NCI-H2171 (cell line): ENCODE results near the gene KCNAB1.

Experiments used
- DNase-seq: peaks from one replicate; lab custom pipeline; 2025; lab: John Stamatoyannopoulos, UW

The KCNAB1 gene

DNA sequence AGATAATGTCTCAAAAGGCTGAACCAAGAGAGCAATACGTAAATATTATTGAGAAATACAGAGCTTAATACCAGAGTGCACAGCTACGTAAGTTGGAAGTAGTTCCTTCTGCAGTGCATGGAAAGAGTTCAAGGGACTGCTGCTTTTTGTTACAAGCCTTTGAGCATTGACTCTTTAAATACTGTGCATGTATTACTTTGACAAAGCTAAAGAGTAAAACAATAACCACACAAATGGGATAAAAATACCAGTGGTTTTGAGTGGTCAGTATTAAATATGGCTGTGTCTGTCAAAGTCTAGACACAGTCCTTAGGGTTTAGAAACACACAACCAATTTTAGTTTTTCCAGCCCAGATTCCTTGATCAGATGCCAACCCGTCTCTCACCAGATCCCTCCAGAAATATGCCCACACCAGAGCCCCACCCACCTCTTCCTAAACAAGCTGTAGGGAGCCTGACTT lies 372.5 kb downstream of the KCNAB1 start:
- DNase-seq, result no peak

DNA sequence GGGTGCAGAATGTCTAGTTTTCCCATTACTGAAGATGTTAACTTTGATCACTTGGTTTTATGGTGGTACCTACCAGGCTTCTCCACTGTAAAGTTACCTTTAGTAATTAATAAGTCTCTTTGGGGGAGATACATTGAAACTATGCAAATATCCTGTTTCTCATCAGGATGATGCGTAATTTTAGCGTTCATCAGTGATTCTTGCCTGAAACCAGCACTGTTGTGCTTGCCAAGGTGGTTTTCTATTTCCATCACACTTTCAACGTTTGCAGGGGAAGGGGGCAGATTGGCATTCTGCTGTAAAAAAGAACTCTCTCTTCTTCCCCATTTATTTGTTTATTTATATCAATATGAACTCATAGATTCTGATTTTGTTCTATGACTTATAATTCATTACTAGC lies 373.5 kb downstream of the KCNAB1 start:
- no peak for DNase-seq

DNA sequence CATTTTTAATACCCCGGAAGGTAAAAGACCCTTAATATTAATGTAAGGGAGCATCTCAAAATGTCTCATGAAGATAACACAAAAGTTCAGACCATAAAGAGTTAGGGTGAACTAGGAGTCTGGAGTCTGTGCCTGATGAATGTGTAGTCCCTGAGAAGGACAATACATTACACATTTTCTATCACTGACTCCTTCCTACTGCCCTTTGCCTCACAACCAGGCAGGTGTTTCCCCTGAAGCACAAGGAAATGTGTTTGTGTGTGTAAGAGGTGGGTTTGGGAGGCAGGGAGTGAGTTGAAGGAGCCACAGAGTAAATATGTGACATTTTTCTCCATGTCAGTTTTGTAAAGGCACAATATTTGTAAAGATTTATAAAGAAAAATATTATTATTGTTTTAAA lies 375.4 kb downstream of the KCNAB1 start:
- no peak for DNase-seq

DNA sequence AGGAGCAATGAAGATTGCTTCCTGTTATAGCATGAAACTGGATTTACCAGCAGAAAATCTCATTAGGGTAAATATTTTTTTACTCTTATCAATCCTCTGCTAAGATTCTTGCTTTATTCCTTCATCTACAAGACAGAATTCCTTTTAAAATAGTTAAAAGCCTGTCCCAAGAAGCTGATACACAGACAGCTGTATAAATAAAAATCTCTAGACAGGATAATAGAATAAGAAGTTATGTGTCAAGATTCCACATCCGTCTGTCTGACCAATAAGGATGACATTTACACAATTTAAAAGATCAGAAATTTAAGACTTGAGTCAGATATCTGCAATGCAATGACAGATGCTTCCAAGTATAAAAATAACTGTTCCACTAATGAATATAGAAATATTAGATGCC lies 376.9 kb downstream of the KCNAB1 start:
- no peak for DNase-seq

DNA sequence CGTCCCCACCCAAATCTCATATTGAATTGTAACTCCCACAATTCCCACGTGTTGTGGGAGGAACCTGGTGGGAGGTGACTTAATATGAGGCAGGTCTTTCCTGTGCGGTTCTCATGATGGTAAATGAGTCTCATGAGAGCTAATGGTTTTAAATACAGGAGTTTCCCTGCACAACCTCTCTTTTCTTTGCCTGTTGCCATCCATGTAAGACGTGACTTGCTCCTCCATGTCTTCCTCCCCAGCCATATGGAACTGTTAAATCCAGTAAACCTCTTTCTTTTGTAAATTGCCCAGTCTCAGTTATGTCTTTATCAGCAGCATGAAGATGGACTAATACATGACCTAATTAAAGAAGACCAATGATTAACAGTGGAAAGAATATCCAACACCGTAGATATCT lies 377.9 kb downstream of the KCNAB1 start:
- no peak for DNase-seq

DNA sequence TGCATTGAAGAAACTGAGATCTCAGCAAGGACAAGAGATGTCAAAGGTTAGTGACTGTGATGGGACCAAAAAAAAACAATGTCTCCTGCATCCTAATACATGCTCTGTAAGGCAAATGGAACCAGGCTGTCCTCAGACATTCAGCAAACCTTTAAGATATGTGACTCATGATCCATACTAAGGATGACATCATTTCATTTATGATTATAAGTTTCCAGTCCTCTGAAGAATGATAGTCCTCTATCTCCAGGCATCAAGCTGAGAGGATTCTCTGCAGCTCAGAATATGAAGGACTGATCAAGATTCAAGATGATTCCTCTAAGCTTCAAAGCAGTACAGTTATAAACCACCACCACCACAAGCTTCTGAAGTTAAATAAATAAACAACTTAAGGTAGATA lies 386.9 kb downstream of the KCNAB1 start:
- DNase-seq, result no peak

DNA sequence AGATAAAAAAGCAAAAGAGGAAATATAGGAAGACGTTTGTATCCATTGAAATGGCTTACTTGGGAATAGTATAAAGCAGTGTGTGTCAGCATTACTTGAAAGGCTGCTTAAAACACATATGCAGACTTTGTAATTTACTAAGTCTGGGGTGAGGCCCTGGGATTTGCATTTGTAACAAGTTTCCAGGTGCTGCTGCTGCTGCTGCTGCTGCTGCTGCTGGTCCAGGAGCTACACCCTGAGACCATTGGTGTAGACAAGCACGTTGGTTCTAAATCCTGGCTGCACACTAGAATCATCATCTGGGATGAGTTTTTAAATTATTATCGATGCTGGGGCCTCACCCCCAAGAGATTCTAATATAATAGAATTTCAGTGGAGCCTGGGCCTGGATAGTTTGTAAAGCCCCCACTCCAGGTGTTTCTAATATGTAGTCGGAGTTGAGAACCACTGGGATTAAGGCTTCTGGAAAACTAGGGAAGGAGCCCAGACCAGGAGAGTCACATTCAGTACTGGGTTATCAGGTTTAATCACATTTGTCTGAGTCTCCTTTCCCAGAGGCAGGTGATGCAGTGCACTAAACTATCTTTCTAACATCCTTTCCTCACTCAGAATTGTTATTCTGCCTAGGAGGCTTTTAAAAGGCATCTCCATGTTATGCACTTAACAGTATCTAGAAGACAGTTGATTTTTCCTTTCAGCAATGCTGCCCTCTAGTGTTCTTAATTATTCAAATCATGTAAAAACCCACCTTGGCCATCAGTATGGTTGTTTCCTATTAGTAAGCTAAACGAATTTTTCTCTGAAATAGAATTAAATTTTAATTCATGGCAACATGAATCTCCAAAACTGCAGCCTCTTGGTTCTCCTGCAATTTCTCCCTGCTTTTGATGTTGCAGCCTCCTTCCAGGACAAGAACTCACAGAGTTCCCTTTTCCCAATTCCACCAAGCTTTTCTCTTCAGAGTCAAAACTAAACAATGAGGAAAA lies 389.1 kb downstream of the KCNAB1 start:
- peak; percentile 24 for DNase-seq

DNA sequence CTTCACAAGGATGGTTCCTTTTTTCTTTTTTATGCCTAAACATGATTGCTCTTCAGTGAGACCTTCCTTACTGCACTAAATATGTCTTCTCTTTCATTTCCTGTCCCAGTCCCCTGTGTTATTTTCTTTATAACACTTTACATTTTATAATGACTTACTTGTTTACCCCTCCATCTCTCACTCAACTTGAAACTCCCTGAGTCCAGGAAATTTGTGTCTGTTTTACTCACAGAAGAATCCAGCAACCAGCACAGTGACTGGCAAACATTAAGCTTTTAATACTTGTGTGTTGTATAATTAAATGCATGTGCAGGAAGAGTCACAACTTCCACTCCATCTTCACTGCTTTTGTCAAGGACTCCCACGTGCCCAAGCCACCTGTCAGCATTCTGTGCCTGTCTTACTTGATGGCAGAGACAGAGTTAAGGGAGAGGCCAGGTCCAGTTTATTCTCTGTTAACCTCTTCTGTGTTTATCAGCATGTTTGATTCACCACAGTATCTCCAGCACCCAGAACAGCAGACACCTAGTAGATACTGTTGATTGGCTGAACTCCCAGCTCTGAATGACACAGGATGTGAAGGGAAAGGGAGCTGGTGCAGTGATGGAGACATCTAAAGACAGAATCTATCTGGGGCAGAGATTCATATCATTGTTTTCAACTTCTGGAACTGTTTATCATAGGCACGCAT lies 391.8 kb downstream of the KCNAB1 start:
- no peak for DNase-seq

DNA sequence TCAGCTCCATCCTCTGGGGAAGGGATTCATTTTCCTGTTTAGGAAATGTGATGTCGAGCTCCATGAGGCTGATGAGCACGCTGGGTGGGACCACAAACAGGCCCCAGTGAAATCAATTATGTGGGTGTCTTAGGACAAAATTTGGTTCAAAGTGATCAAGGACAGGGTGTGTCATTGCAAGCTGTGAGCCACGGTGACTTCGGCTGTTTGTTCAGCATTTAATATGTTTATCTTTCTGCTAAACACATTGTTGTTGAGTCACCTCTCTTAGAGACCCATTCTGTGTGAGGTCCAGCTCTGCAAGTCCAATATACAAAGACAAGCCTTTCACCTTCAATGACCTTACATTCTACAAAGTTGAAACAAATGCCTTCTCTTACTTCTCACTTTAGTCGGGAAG lies 393.2 kb downstream of the KCNAB1 start:
- no peak for DNase-seq

DNA sequence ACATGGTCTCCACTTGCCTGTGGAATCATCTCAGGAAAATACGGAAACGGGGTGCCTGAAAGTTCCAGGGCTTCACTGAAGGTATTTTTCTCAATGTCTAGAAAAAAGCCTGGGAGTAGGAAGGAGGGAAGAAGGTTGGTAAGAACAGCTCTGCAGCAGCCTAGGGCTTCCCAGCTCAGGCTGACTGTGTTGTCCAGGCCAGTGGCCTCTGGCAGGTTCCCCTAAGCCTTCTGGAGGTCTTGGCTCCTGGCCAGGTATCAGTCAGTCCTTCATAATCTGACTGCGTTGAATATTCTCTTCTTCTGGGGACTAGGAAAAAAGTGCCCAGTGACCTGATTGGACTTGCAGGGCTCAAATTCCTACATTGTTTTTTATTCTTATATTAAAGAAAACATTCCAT lies 395.9 kb downstream of the KCNAB1 start:
- no peak for DNase-seq

DNA sequence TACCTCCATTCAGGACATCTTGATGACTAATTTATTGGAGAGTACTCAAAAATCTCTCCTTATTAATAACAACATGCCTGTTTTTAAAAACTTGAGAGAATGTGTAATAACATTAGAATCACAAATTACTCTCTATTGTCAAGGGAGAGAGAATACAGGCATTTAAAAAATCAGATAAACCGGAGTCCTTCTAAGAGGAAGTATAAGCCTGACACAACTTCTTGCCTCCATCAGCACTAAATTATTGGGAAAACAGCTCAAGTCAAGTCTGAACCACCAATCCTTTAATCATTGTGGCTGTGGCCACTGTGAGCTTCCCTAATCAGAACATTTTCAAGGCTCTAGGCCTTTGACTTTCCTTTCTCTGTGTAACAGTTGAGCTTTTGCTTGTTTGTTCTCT lies 396.6 kb downstream of the KCNAB1 start:
- no peak for DNase-seq

DNA sequence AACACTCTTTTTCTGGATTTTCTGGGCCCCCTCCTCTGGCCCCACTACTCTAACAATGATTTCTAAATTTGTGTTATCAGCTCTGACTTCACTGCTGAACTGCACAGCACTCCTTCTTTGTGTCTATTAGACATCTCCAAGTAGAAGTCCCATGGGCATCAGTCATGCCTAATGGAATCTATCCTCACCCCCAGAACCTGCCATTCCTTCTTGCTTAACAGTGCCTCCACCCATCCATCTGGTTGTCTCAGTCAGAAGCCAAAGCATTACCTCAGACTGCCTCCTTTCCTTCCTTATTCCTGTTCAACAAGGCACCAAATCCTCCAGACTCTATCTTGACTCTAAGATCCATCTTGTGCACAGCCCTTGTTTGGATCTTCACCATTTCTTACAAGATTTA lies 398.3 kb downstream of the KCNAB1 start:
- DNase-seq, result peak; percentile 14

DNA sequence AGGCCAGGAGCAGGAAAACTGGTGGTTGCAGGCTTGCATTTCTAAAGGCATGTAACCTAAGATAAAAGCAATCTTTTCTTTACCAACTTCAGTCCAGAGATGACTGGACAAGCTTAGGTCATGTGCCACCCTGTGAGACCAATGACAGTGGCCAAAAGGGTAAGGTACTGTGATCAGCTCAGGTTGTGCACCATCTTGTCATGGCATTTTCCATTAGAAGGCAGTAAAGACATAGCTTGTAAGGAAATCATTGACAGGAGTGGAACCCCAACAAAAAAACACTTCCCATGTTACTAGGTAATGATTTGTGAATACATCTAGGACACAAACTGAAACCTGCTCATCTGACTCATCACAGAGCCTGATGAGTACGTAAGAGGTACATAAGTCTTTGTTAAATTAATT lies 399.4 kb downstream of the KCNAB1 start:
- DNase-seq, result no peak

DNA sequence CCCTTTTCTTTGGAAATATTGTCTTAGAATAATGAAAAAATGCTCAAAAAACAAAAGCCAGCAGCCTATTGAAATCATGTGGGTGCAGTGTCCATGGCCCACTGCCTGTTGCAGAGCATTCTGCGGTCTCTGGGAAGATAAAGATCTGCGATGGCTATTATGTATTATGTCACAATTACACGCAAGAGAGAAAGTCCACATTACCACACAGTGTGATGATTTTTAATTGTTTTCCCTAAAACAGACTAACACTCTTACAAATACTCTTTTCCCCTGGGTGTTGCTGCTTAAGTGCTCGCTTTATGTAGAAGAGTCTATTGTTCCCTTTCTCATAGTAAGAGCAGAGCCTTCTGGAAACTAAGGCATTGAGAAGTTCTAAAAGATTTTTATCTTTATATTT lies 402.3 kb downstream of the KCNAB1 start:
- no peak for DNase-seq

DNA sequence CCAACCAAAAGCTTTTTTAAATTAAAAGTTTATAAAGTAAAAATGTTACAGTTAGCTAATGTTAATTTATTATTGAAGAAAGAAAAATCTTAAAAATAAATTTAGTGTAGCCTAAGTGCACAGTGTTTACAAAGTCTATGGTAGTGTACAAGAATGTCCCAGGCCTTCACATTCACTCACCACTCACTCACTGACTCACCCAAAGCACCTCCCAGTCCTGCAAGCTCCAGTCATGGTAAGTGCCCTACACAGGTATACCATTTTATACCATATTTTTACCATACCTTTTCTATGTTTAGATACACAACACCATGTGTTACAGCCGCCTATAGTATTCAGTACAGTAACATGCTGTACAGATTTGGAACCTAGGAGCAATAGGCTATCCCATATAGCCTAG lies 405.4 kb downstream of the KCNAB1 start:
- DNase-seq, result no peak

DNA sequence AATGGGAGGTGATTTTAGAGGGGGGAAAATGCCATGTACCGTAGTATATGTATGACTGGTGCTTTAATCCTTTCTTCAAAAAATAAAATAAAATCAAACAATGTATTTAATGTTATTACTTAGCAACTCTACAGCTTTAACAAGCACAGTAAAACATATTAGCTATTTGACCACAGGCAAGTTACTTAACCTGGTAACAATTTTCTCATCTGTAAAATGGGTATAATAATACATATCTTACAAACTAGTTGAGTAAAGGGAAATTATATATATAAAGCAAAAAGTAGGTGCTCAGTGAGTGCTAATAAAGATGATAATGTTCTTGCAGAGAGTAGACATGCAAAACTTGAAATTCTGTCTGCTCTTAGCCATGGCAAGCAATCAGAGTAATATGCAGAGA lies 406.7 kb downstream of the KCNAB1 start:
- DNase-seq, result no peak

DNA sequence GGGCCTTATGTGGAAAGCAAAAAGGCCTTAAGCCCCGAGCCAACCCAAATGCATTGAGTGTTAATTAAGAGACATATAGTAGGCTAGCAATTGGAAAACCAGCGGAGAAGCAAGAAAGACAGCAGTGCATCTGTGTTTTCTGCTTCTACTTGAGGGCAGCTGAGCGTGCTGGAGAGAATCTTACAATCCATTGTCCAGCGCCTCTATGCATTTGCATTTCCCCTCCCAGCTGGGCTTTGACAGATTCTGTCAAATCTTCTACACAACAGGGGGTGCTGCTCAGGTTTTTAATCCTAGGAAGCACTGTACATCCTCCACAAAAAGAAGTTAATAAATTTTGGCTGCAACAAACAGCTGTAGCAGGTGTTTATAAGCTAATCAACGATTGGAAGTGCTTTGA lies 410.6 kb downstream of the KCNAB1 start:
- DNase-seq, result no peak

DNA sequence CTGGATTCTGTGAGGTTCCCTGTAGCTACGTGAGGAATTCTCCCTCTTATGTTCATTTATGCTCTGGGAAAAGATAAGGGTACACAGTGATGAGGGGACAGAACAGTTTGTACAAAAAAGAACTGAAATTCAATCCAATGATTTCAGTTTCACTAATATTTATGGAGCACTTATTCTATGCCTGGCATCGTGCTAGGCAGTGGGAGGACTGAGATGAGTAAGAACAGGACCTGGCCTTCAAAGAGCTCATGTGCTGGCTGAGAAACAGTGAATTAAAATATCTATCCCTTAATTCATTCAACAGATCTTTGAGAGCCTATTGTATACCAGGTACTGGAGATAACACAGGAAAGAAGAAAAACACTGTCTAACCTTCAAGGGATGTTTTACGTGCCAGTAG lies 412.4 kb downstream of the KCNAB1 start:
- no peak for DNase-seq

DNA sequence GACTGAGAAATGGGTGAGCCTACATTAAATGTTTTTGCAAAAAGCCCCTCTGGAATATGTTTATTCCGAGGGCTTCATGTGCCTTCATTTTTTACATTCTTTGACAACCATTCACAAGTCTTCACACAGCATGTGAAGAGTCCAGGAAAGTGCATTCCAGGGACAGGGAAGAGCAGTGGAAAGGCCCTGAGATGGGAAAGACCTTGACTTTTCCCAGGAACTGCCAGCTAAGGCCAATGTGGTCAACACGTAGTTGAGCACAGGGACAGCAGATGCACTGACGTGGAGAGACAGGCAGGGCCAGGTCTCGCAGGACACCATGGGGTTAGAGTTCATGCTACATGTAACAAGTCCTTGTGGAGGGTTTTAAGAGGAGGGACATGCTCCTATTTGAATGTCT lies 412.8 kb downstream of the KCNAB1 start:
- no peak for DNase-seq

DNA sequence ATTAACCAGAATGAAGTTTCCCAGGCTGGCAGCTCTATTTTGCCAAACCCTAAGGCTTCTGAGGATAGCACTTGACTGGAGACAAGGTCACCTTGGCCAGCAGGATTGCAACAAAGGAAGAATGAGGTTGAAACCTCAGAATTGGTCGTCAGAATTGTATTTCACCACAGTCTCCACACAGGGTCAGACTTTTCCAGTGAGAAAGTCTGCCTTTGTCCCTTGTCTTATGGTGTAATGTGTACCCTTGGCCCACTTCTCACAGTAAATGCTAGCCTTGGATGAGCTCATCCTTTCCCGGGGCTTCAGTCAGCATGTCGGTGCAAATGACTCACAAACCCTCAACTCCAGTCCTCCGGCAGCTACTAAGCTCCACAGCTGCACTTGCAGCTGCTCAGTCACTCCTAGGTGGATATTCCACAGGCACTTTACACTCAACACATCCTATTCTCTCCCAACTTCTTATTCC lies 414.8 kb downstream of the KCNAB1 start:
- no peak for DNase-seq

DNA sequence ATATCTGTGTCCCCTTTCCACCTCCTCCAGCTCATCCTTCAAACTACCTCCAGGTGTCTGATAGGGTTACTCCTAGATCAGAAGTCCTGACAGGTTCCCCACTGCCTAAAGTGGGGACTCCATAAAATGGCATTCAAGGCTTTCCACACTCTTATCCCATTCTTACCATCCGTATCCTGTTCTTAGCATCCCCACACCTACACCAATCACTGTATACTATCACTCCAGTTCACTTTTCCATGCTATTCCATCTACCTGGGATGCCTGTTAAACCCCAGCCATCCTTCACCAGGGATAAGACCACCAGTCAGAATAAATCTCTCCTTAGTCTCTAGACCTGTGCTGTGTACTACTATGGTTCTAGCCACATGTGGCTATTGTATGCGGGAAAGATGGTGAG lies 415.4 kb downstream of the KCNAB1 start:
- DNase-seq, result no peak

DNA sequence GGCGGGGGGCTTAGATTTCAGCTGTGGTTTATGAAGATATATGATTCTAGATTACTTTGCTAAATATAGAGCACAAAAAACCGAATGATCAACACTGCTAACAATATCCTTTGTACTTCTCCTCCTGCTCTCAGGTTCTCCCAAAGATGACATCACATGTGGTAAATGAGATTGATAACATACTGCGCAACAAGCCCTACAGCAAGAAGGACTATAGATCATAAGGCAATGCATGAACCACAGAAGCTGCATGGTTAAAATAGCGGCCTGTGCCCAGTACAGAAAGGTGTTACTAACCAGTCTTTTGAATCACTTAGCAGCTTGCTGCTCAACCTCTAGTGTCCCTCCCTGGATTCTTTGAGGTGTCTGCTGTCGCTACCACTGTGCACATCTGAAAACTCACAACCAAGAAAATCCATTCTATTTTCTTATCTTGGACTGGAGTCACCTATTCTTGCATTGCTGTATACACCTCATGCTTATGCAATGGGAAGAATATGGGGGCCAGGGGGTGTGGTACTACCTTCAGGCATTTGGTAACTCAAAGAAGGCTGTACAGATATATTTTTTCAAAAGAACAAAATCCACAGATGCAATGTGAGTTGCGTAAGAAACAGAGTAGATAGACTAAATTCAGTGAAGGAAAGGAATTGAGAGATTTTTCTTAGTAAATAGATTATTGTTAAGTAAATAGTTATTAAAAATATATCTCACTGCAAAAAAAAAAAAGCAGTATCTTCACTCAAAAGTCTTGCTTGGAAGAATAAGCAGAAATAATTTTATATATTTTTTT lies 416.3 kb downstream of the KCNAB1 start:
- no peak for DNase-seq
